Thymus (tissue), 11 donors: ENCODE data around the gene ULK4. TPM values are rescaled to one million over a fixed set of nuclear protein-coding genes. Genes with fewer than 3 reads are reported as not detected.

Experiments
- DNase-seq, 9 donors: peaks; one replicate each; pipeline ENCODE4 v3.0.0-alpha.2; 2013; ENCODE audit warnings: low spot score in 9 of 9, low read depth in 6 of 9, missing footprints in 1 of 9
- H3K27ac ChIP-seq, 2 donors: one replicate each; pipeline ENCODE4 v1.5.1; 2013; ENCODE audit warnings: control low read depth in 1 of 2, low read depth in 1 of 2, low read length in 1 of 2, mild to moderate bottlenecking in 1 of 2, moderate library complexity in 1 of 2
- H3K27me3 ChIP-seq, 2 donors: one replicate each; pipeline ENCODE4 v1.5.1; 2013; ENCODE audit warnings: low read length in 1 of 2; ENCODE audit not compliant: control insufficient read depth in 2 of 2, insufficient read depth in 1 of 2
- H3K36me3 ChIP-seq, 2 donors: one replicate each; pipeline ENCODE4 v1.5.1; 2013; ENCODE audit warnings: low read length in 1 of 2, mild to moderate bottlenecking in 1 of 2, moderate library complexity in 1 of 2; ENCODE audit not compliant: control insufficient read depth in 2 of 2, insufficient read depth in 2 of 2
- H3K4me1 ChIP-seq, 2 donors: one replicate each; pipeline ENCODE4 v1.5.1; 2013; ENCODE audit warnings: low read length in 2 of 2; ENCODE audit not compliant: control insufficient read depth in 2 of 2, insufficient read depth in 2 of 2
- H3K4me3 ChIP-seq, 2 donors: one replicate each; pipeline ENCODE4 v1.5.1; 2013; ENCODE audit warnings: low read length in 2 of 2, control low read depth in 1 of 2, mild to moderate bottlenecking in 1 of 2
- H3K9me3 ChIP-seq, 2 donors: one replicate each; pipeline ENCODE4 v1.5.1; 2013; ENCODE audit warnings: low read length in 1 of 2, mild to moderate bottlenecking in 1 of 2; ENCODE audit not compliant: control insufficient read depth in 2 of 2, insufficient read depth in 1 of 2
- WGBS: extraction: QIAGEN DNeasy Blood & Tissue Kit; methylation state at CpG from one replicate; pipeline ENCODE4 v1.1.7; 2013; 5-methylcytosine and 5-hydroxymethylcytosine counted together
- polyA plus RNA-seq: library from polyadenylated mRNA; stranded (reverse); fragments of 200-250 nt; gene quantifications from one replicate; pipeline ENCODE4 v1.2.3, GENCODE V29; 2013
- total RNA-seq: library from RNA; stranded (reverse); fragments of 120-200 nt; gene quantifications from one replicate; pipeline ENCODE4 v1.2.4, GENCODE V29; 2013
- donor health status: healthy.

Gene ULK4
- total and polyA plus RNA-seq, 2 donors: 3.4 to 6.3 TPM

DNA sequence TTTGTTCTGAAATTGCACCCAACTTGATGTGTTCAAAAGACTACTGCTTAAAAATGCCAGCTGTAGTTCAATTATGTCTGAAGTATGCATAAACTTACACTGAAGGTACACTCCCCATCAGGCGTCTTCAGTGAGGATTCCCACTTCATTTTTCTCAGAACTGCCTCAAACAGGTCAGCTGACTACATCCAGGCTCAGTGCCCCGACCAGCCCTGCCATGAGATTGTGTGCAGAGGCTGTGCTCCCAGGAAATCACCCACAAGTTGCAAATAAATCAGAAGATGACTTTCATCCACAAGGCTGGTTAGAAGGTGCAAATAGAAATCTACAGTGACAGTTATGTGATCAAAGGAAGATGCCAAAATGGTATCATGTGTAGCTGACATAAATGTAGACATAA is 711.1 kb downstream of the ULK4 start:
- no peaks in the 10 kb centered on the region for H3K4me1 ChIP-seq
- peaks cover 0 to 1% of the 10 kb centered on the region in 2 donors for H3K36me3 ChIP-seq
- no peak overlapping the region for H3K27ac ChIP-seq
- H3K9me3 ChIP-seq: no peaks in the 10 kb centered on the region
- no peak overlapping the region for H3K4me3 ChIP-seq
- DNase-seq: no peak
- 94% methylated on average over 2 of the region's 2 CpGs for WGBS
- no peaks in the 10 kb centered on the region for H3K27me3 ChIP-seq

DNA sequence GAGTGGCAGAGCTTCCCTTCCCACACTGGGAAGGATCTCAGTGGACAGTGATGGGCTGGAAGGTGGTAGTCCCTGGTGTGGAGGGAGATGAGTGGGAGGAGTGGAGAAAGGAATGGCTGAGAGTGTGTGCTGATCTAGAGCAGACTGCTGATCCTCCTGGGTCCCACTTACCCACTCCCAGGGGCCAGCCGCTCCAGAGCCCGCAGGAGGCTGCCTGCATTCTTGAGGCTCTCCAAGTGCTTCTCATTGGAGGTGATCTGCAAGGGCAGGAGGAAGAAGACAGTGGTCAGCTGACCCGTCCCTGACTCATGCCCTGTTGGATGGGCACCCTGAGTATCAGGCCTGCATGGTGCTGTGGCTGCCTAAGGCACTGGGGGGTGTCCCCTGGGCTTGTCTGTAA is 712.6 kb downstream of the ULK4 start:
- Histone ChIP-seq H3K4me1 (no peaks in the 10 kb centered on the region), H3K27me3 (no peaks in the 10 kb centered on the region), H3K4me3 (no peak overlapping the region), H3K27ac (no peak overlapping the region), H3K9me3 (peaks cover 0 to 1% of the 10 kb centered on the region in 2 donors), H3K36me3 (peaks cover 4 to 9% of the 10 kb centered on the region in 2 donors)
- 98% methylated on average over 3 of the region's 3 CpGs for WGBS
- DNase-seq: no peak

DNA sequence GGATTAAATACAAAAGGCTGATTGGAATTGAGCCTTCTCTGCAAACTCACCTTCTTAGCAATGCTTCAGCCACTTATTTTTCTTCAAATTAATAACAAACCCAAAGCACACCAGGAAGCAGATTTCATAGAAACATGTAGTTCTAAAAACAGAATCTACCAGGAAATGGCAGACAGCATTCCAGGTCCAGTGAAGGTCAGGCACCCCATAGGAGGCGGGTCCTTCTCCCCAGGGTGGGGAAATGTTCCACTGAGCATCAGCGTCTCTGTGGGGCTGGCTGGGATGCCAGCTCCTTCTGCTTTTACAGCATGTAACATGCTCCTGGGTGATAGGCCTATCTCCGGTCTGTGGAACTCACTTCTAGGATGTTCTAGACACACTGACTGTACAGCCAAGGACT is 713.4 kb downstream of the ULK4 start:
- over 99% methylated on average over 3 of the region's 3 CpGs for WGBS
- no peak for DNase-seq

DNA sequence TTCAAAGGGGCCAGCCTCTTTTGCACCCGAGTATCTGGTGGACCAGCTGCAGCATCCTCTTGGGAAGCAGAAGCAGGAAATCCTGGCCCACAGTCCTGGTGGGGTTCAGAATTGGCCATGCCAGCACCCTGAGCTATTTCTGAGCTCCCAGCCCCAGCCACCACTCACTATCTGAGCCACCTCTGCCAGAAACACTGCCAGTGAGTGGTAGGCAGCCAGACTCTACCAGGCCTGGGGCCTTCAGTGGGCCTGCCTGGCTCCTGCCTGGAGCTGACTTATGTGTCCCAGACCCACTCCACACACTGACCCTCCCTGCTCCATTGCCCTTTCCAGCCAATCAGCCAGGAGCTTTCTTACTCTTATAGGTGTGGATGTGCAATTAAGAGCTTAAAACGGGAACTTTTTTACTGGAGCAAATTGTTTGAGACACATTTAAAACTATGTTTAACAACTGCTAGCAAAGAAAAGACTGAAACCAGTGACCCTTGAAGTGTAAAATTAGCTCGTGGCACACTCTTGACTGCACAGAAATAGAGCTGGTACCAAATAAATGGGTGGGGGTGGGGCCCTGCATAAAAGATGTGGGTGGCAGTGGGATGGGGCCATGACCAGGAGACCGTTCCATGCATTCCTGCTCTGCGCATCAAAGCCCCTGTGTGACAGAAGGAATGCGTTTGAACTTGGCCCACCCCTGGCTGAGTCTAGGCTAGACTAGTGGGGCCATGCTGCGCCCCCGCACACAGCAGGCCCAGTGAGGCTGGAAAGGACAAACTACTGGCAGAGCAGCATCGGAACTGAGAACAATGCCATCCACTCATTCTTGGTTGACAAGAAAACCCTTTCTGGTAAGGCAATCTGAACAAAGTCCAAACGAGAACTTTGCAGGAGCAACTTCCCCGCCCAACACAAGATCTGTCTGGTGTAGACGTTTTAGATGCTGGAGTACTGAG is 714.6 kb downstream of the ULK4 start:
- Histone ChIP-seq H3K27ac (no peak overlapping the region), H3K9me3 (peaks cover 0 to 1% of the 10 kb centered on the region in 2 donors), H3K4me1 (no peaks in the 10 kb centered on the region), H3K36me3 (peaks cover 9 to 20% of the 10 kb centered on the region in 2 donors), H3K4me3 (no peak overlapping the region), H3K27me3 (no peaks in the 10 kb centered on the region)
- no peak for DNase-seq
- 95% methylated on average over 12 of the region's 12 CpGs for WGBS

More for the DNA sequence above, 713.4 kb downstream of the ULK4 start:
- Histone ChIP-seq H3K27ac (no peak overlapping the region), H3K36me3 (peaks cover 9 to 12% of the 10 kb centered on the region in 2 donors), H3K27me3 (no peaks in the 10 kb centered on the region), H3K9me3 (peaks cover 0 to 1% of the 10 kb centered on the region in 2 donors), H3K4me1 (no peaks in the 10 kb centered on the region), H3K4me3 (no peak overlapping the region)

DNA sequence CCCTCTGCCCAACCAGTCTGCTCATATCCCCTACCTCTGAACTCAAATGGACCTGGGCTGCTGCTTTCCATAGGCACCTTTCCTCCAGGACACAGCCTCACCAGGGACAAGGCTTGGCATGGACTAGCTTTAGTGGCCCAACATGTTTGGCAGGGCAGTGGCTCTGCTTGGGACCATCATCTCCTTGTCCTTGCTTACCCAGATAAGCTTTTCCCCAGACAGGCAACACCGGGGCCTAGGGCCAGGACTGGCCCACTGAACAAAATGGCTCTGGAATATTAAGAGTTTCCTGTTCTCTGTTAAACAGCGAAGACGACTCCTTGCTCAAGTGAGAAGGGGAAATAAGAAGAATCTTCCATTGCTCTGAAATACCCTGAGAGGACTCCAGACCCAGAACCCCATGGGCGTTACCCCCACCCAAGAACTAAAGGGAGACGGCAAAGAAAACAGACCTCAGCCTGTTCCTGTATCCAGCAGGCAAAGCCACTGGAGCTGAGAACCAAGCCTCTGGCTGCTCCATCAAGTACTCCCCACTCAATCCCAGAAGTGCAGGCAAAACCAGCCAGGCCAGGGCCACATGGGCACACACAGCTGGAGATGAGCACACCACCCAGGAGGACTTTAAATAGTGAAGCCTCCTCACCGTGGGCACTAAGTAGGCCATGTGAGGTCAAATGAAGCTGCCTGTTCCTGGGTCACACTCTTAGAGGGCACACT is 717.1 kb downstream of the ULK4 start:
- Histone ChIP-seq H3K9me3 (peaks cover 0 to 1% of the 10 kb centered on the region in 2 donors), H3K36me3 (peaks cover 12 to 39% of the 10 kb centered on the region in 2 donors), H3K4me1 (no peaks in the 10 kb centered on the region), H3K4me3 (no peak overlapping the region), H3K27me3 (no peaks in the 10 kb centered on the region), H3K27ac (no peak overlapping the region)
- 80% methylated on average over 6 of the region's 6 CpGs for WGBS
- no peak for DNase-seq

DNA sequence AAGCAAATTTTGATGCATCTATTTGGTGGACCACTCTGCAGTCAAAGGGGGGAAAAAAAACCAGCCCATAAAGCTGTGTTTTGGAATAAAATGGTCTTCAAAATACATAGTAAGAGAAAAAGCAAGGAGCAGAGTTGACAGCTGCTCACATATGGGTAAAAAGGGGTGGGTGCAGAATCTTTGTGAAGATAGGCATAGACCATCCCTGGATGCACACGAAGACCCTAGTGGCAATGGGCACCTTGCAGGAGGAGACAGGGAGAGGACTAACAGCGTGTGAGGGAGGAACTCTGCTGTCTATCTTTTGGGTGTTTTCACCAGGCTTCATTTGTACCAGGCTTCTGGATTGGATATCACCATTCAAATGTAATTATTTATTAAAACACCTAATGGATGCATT is 718.7 kb downstream of the ULK4 start:
- Histone ChIP-seq H3K4me1 (no peaks in the 10 kb centered on the region), H3K4me3 (no peak overlapping the region), H3K27me3 (no peaks in the 10 kb centered on the region), H3K27ac (no peak overlapping the region), H3K9me3 (peaks cover 0 to 1% of the 10 kb centered on the region in 2 donors), H3K36me3 (peaks cover 24 to 55% of the 10 kb centered on the region in 2 donors)
- no peak for DNase-seq
- 74% methylated on average over 2 of the region's 2 CpGs for WGBS

DNA sequence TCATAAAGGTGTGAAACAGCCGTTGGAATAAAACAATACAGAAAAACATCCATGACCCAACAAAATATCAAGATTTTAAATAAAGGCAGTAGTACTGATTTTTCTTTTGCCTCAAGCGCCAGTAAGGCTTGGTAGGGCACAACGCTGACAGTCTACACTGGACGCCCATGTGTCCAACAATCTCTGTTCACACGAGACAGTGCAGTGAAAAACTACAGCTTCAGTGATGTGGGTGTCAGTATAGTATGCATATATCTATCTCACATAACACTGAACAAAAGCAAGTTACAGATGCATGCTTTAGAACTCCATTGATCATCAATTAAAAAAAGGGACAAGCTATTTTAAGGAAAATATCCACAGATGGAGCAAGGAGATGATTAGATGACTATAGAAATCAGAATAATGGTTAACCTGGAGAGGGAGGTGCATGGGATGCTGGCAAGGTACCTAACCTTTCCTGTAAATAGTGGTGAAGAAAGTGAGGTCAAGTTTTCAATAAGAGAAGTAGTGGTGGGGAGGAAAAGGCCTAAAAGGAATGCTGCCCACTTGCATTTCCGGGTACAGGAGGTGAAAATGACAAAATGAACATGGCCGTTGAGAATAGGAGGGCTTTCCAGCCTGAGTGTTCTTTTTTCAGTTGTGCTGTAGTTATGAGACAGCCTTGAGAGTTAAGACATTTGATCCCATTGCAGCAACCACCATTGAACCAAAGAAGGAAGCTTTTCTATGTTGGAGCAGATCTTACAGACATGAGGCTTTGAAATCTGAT is 719.9 kb downstream of the ULK4 start:
- no peaks in the 10 kb centered on the region for H3K4me1 ChIP-seq
- H3K4me3 ChIP-seq: no peak overlapping the region
- no peaks in the 10 kb centered on the region for H3K27me3 ChIP-seq
- H3K36me3 ChIP-seq: peaks cover 33 to 67% of the 10 kb centered on the region in 2 donors
- WGBS: 96% methylated on average over 7 of the region's 7 CpGs
- no peak for DNase-seq
- peaks cover 0 to 1% of the 10 kb centered on the region in 2 donors for H3K9me3 ChIP-seq
- no peak overlapping the region for H3K27ac ChIP-seq

DNA sequence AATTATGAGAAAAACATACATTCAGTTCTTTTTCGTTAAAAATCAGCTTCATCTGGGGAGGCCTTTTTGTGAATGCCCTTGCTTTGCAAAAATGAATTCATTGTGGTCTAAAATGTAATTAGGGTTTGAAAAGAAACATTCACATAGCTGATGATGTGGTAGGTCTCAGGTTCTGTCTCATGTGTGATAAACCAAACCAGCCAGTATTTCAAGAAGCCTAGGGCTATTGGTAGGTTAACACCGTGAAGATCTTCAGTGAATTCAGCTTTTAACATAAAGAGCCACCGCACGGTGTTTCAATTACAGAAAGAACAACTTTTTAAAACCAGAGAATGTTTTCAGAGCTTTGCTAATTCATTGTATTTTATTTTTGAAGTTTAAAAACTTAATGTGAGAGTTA is 720.7 kb downstream of the ULK4 start:
- Histone ChIP-seq H3K27ac (no peak overlapping the region), H3K27me3 (no peaks in the 10 kb centered on the region), H3K4me1 (no peaks in the 10 kb centered on the region), H3K9me3 (peaks cover 0 to 1% of the 10 kb centered on the region in 2 donors), H3K4me3 (no peak overlapping the region), H3K36me3 (peaks cover 39 to 75% of the 10 kb centered on the region in 2 donors)
- 97% methylated on average over 4 of the region's 4 CpGs for WGBS
- no peak for DNase-seq
